Measurements from ENCODE around the gene CDH23. TPM values are rescaled to one million over a fixed set of nuclear protein-coding genes. Genes with fewer than 3 reads are reported as not detected.

Gene CDH23
- total and polyA plus RNA-seq, 9 of the 15 experiments (the other 6 are each of a cell fraction or from before 2014, with no cell fraction given) = 0.18 to 1.2 (median 0.47) TPM

GRCh38 chr10:71635251-71635866 is 238.6 kb downstream of the CDH23 start (continued):
- no peak for TF ChIP-seq SREBF1 (IDR thresholded peaks at IDR 0.05; ENCODE audit: borderline replicate concordance, low read depth, low read length)
- TF ChIP-seq ZNF133 (CRISPR knock-in tag; IDR thresholded peaks at IDR 0.05) = no peak
- TF ChIP-seq ZNF766 (CRISPR knock-in tag; conservative IDR thresholded peaks at IDR 0.05) = no peak
- peak; percentile 91 for TF ChIP-seq MECOM (CRISPR knock-in tag; IDR thresholded peaks at IDR 0.05)
- TF ChIP-seq MCM7 (IDR thresholded peaks at IDR 0.05) = no peak
- TF ChIP-seq TEAD1 (CRISPR knock-in tag; IDR thresholded peaks at IDR 0.05) = peak; percentile 34 to 73; a peak in 2 of 4 replicates
- peak; percentile 96 for TF ChIP-seq PML (IDR thresholded peaks at IDR 0.05; ENCODE audit: low read length)
- no peak for TF ChIP-seq FOS (IDR thresholded peaks at IDR 0.05; ENCODE audit: extremely low read depth, insufficient read length)
- TF ChIP-seq ZBTB40 (IDR thresholded peaks at IDR 0.05) = no peak
- TF ChIP-seq ZBTB40 (CRISPR knock-in tag; IDR thresholded peaks at IDR 0.05) = no peak
- no peak for TF ChIP-seq SNAPC5 (CRISPR knock-in tag; IDR thresholded peaks at IDR 0.05)
- TF ChIP-seq SLC30A9 (CRISPR knock-in tag; IDR thresholded peaks at IDR 0.05) = no peak
- TF ChIP-seq HDAC6 (IDR thresholded peaks at IDR 0.05; ENCODE audit: low read depth, low read length) = no peak
- no peak for TF ChIP-seq ZFP30 (CRISPR knock-in tag; IDR thresholded peaks at IDR 0.05; ENCODE audit: borderline replicate concordance)
- TF ChIP-seq ZNF124 (CRISPR knock-in tag; IDR thresholded peaks at IDR 0.05) = no peak
- TF ChIP-seq PREB (CRISPR knock-in tag; IDR thresholded peaks at IDR 0.05) = no peak
- TF ChIP-seq DPF2 (IDR thresholded peaks at IDR 0.05) = peak; percentile 97
- no peak for TF ChIP-seq ZNF316 (IDR thresholded peaks at IDR 0.05)
- 0 out of 2 replicates have a peak, but pooled peaks have one; percentile 31 for TF ChIP-seq SNIP1 (IDR thresholded peaks at IDR 0.05; ENCODE audit: low read depth)
- TF ChIP-seq TGIF2 (CRISPR knock-in tag; IDR thresholded peaks at IDR 0.05) = no peak
- no peak for TF ChIP-seq ZNF140 (CRISPR knock-in tag; IDR thresholded peaks at IDR 0.05)
